Epithelial cell of esophagus (primary cell): Measurements from ENCODE around the gene HOXC10.
A peak's percentile ranks its signal among the peaks of the same experiment; 100 is the strongest.

Source experiments
- DNase-seq: peaks from one replicate; pipeline ENCODE4 v3.0.0; 2010; ENCODE audit warnings: low read depth
- H3K4me3 ChIP-seq: 2 replicates; pipeline ENCODE4 v1.5.1; 2011; ENCODE audit warnings: mild to moderate bottlenecking, low read length, control low read depth
- CTCF ChIP-seq: IDR thresholded peaks from 2 replicates; pipeline ENCODE4 v1.5.1; 2011; ENCODE audit warnings: low read depth, mild to moderate bottlenecking, low read length, control low read depth, inconsistent platforms; ENCODE audit not compliant: insufficient read depth; ENCODE audit errors: missing control alignments

HOXC10 gene

DNA sequence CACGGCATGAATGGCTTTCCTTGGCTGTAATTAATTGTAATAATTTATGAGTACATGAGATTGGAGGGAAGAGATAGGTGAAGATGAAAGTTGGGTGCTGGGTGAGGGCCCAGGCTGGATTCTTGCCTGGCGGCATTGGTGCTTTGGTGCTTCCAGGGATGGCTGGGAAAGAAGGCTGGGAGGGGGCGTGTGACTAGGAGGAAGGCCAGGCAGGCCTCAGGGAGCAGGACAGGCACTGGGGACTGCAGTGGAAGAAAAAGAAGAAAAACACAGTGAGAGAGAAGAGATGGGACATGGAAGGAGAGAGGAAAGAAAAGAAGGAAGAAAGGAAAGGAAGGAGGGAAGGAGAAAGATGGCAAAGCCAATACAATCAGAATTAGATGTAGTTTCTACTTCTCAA lies 18.7 kb downstream of the HOXC10 start:
- DNase-seq: no peak
- TF ChIP-seq CTCF: no peak
- no peak overlapping the region for H3K4me3 ChIP-seq

DNA sequence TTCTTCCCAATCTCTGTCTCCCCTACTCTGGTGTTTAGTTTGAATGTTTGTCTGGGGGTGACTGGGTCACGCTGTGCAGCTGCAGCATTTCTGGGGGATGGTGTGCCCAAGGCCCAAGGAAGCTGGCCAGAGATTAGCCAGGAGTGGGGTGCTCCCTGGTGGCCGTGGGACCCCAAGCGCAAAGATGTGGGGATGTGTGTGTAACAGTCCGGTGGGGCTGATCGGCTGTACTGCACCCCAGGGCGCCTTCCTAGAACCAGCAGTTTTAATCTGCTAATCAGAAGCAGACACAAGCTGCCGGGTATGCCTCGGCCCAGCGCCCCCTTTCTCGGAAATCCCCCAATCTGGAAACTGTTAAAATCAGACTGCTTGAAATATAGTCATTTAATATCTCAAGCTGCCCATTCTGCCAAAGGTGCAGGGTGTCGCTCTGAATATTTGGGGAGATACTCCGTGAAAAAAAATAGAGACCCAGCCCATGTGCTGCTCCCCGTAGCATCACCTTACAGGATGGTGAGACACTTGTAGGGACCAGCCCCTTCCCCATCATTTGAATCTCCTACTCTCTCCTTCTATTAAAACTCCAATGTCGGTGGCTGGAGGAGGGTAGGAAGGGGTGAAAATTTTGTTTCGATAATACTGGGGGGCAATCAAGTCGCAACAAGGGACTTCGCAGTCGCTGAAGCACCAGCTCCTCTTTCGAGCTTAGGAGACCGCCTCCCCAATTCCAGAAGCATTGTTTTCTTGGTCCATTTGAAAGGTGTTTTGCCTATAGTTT lies 19.3 kb downstream of the HOXC10 start:
- DNase-seq: no peak
- no peak overlapping the region for H3K4me3 ChIP-seq
- no peak for TF ChIP-seq CTCF

DNA sequence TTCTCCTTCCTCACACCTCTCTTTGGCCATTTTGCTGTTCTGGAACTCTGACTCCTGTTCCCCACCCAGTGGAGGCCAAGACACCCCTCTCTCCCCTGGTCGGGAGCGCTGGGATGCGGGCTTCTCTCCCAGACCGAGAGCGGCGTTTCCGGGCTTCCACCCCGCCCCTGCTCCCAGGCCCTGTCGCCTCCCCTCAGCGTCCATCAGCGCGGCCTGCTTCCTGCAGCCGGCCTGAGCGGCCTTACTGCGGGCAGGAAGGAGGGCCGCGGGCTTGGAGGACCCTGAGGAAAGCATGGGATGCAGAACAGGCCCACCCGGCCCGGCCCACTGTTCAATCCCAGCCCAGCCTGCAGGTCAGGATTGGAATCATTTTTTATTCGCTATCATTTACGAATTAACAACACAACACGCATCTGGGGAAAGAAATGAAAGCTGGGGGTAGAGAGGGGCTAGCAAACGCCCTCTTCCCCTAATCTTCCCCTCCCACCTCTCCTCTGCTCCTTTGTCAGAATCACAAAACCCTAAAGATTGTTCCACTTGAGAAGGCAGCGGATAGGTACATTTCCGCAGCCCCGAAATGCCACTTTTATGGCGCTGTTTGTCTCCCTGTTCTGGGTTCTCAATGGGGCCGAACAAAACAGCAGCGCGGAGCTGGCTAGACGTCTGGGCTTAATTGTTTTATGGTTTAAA lies 20.0 kb downstream of the HOXC10 start:
- TF ChIP-seq CTCF: no peak
- no peak for DNase-seq
- H3K4me3 ChIP-seq: no peak overlapping the region

GRCh38 chr12:54005531-54005852 lies 20.5 kb downstream of the HOXC10 start:
- no peak overlapping the region for H3K4me3 ChIP-seq
- TF ChIP-seq CTCF: no peak
- no peak for DNase-seq

DNA sequence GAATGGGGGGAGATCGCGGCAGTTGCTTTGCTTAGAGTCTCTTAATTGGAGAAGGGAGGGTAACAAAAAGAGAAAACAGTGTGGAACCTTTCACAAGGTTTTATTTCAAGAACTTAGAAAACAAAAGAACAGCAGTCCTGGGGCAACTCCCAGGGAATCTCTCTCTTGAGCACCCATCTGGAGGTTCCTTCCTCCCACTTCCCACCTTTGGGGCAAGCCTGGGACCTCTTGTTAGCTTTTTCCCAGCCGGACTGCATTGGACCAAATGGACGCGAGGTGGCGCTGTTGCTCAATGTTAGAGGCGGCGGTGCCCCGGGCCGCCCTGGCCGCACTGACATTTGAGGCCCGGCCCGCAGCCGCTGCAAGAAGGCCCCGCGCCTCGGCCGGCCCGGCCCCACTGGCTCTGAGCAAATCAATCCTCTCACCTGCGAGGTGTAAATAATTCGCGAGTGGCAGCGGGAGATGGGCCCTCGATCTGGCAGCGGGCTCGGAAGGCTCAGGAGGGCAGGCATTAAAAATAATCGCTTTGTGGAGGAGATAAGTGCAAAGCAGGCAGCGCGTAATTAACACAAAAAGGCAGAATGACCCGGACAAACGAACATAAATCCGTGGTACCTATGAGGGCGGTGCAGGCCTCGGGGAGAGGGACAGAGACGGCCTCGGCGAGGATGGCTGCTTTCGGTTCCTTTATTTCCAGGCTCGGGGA lies 21.1 kb downstream of the HOXC10 start:
- TF ChIP-seq CTCF: peak; percentile 75
- peak; percentile 71 for DNase-seq
- H3K4me3 ChIP-seq: peak overlapping the region; percentile 16

GRCh38 chr12:54006559-54007220 lies 21.7 kb downstream of the HOXC10 start:
- peak overlapping the region; percentile 16 for H3K4me3 ChIP-seq
- no peak for DNase-seq
- TF ChIP-seq CTCF: no peak
